Measurements from ENCODE around the gene KCNG2.
A peak's percentile ranks its signal among the peaks of the same experiment; 100 is the strongest.
"Not testable (repeated sequence)": the region's sequence is repeated elsewhere in the genome, so short reads cannot be mapped to it uniquely, and the experiment has no call there.

Gene KCNG2, protein sequence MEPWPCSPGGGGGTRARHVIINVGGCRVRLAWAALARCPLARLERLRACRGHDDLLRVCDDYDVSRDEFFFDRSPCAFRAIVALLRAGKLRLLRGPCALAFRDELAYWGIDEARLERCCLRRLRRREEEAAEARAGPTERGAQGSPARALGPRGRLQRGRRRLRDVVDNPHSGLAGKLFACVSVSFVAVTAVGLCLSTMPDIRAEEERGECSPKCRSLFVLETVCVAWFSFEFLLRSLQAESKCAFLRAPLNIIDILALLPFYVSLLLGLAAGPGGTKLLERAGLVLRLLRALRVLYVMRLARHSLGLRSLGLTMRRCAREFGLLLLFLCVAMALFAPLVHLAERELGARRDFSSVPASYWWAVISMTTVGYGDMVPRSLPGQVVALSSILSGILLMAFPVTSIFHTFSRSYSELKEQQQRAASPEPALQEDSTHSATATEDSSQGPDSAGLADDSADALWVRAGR

DNA sequence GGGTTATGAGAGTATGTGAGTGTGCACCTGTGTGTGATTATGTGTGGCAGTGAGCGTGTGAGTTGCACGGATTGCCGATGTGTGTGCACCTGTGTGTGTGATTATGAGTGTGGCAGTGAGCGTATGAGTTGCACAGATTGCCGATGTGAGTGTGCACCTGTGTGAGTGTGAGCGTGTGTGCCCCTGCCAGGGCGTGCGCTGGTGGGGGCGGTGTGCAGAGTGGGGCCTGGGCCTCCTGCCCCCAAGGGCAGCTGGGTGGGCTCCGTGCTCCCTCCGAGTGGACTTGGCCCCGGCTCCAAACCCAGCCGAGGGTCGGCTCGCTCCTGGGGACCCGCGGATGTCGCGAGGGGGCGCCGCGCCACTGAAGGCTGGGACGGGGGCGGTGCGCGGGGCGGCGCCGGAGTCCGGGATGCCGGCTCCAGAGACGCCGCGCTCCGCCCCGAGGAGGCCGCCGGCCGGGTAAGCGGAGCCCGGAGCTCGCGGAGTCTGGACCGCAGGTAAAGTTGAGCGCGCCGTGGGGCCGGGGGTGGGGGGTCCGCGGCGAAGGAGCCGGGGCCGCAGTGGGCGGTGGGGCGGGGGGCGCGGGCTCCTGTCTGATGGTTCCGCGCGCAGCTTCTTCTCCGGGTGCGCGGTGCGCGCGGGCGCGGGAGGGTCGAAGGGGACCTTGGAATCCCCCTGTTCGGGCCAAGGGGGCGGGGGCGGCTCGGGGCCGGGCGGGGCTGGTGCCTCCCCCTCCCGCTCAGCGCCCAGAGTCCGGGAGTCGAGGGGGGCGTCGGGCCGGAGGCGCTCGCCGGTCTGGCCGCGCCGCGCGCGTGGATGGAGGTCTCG, at the start of gene KCNG2:
KCNG2 (plus strand) TSS at position 421 of the 828 bp plus-strand sequence. CDS start 65,730 bp downstream, outside the sequence.
- Histone ChIP-seq H3K9me3 (ENCODE audit: control insufficient read depth in 2 of 2, low read length in 2 of 2) (no peaks in the 10 kb centered on the region), H3K4me1 (ENCODE audit: control insufficient read depth in 2 of 2, insufficient read depth in 2 of 2, low read length in 2 of 2) (peaks cover 5 to 8% of the 10 kb centered on the region in 2 donors), H3K36me3 (ENCODE audit: control insufficient read depth in 2 of 2, insufficient read depth in 2 of 2, low read length in 2 of 2) (no peaks in the 10 kb centered on the region), H3K9ac (ENCODE audit: low read depth in 1 of 2, low read length in 2 of 2) (no peak within 1 kb of the TSS), H3K4me3 (ENCODE audit: low read length in 2 of 2) (peak within 1 kb of the TSS; percentile 26 to 30), H3K27ac (ENCODE audit: low read depth in 2 of 2, low read length in 2 of 2) (no peak within 1 kb of the TSS), H3K27me3 (ENCODE audit: control insufficient read depth in 2 of 2, insufficient read depth in 2 of 2, low read length in 2 of 2) (peaks cover 20 to 24% of the 10 kb centered on the region in 2 donors)

DNA sequence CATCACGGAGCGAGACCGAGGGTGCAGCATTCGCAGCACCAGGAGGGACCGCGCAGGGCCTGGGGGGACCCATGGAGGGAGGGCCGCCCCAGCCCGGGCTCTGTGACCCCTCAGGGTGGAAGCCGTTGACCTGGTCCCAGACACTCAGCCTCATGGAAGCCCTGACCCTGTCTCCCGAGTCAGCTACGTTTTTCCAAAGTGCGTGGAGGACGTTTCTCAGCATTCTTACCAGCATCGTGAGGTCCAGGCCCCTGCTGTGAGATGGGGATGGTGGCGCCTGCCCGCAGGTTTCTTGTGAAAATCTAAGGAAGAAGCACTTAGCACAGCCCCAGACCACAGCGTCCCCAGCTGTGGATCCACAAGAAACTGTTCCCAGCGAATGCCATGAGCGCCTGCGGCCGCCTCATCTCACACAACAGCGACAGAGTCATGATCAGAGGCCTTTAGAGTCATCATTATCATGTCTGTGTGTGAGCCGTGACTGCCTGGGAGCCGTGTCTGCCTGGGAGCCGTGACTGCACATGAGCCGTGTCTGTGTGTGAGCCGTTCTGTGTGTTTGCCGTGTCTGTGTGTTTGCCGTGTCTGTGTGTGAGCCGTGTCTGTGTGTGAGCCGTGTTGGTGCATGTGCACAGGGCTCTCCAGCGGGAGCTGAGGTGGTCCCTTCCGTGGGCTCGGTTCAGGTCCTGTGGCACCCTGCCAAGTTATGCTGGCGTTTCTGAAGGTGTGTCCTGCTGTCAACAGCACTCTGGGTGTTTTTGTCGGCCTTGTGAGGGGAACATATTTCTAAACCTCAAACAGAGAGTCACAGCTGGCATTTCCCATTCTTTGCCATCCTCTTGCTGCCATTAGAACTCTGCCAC, 49.2 kb upstream of the KCNG2 start:
- no peak overlapping the region for H3K27ac ChIP-seq (ENCODE audit: low read depth in 2 of 2, low read length in 2 of 2)
- peaks cover 25 to 34% of the 10 kb centered on the region in 2 donors for H3K36me3 ChIP-seq (ENCODE audit: control insufficient read depth in 2 of 2, insufficient read depth in 2 of 2, low read length in 2 of 2)
- H3K4me1 ChIP-seq (ENCODE audit: control insufficient read depth in 2 of 2, insufficient read depth in 2 of 2, low read length in 2 of 2) = peaks cover 11 to 12% of the 10 kb centered on the region in 2 donors
- H3K9ac ChIP-seq (ENCODE audit: low read depth in 1 of 2, low read length in 2 of 2) = no peak overlapping the region
- no peak overlapping the region for H3K4me3 ChIP-seq (ENCODE audit: low read length in 2 of 2)
- no peaks in the 10 kb centered on the region for H3K27me3 ChIP-seq (ENCODE audit: control insufficient read depth in 2 of 2, insufficient read depth in 2 of 2, low read length in 2 of 2)
- no peaks in the 10 kb centered on the region for H3K9me3 ChIP-seq (ENCODE audit: control insufficient read depth in 2 of 2, low read length in 2 of 2)

DNA sequence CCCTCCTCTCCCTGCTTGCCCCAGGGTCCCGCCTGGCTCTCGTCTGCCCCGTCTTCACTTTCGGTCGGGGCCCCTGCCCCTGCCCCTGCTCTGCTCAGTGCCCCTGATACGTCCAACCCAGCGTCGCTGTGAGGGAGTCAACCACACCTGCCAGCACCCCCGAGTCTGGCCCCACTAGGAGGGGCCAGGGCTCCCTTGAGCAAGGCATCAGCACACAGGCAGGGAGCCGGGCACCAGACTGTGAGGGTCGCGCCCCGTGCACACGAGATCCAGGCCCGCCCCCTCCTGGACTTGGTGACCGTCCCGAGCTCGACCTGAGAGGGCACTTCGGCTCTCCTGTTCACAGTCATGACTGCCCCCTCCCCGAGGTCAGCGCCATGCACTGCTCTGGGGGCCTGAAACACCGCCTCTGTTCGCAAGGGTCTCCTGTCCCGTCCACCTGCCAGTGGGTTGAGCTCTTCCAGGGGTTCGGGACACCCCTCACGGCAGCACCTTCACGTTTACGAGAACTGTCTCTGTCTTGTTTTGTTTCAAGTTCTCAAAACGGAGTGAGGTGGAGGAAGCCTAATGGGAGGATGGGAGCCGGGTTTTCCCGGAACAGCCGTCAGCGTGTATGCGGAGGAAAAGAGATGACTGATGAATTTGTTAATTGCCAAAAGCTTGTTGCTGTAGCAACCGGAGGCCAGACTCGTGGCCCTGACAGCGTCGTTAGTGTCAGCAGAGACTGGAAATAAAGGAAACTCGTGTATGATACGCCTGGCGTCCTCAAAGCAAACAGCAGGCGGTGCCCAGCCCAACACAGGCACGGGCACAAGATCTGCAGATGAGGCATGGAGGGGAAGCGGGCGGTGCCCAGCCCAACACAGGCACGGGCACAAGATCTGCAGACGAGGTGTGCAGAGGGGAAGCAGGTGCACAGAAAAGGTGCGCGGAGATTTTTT, 48.2 kb upstream of the KCNG2 start:
- no peaks in the 10 kb centered on the region for H3K9me3 ChIP-seq (ENCODE audit: control insufficient read depth in 2 of 2, low read length in 2 of 2)
- H3K36me3 ChIP-seq (ENCODE audit: control insufficient read depth in 2 of 2, insufficient read depth in 2 of 2, low read length in 2 of 2) = peaks cover 32 to 36% of the 10 kb centered on the region in 2 donors
- no peak overlapping the region for H3K4me3 ChIP-seq (ENCODE audit: low read length in 2 of 2)
- H3K27me3 ChIP-seq (ENCODE audit: control insufficient read depth in 2 of 2, insufficient read depth in 2 of 2, low read length in 2 of 2) = no peaks in the 10 kb centered on the region
- H3K27ac ChIP-seq (ENCODE audit: low read depth in 2 of 2, low read length in 2 of 2) = no peak overlapping the region
- no peak overlapping the region for H3K9ac ChIP-seq (ENCODE audit: low read depth in 1 of 2, low read length in 2 of 2)
- H3K4me1 ChIP-seq (ENCODE audit: control insufficient read depth in 2 of 2, insufficient read depth in 2 of 2, low read length in 2 of 2) = peaks cover 11 to 13% of the 10 kb centered on the region in 2 donors

DNA sequence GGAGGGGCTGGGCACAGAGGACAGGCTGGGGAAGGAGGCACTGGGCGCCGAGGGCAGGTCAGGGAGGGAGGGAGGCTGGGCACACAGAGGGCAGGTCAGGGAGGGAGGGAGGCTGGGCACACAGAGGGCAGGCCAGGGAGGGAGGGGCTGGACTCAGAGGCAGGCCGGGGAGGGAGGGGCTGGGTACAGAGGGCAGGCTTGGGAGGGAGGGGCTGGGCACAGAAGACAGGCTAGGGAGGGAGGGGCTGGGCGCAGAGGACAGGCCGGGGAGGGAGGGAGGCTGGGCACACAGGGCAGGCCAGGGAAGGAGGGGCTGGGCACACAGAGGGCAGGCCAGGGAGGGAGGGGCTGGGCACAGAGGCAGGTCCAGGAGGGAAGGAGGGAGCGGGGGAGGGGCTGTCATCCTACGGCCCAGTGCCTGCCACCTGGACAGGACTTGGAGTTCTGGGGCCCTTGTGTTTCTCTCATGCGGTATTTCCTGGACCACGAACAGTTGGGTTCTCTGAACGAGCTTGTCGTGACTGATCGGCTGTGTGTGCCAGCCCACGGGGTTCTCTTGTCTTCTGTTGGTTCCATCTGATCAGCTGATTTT, 46.7 kb upstream of the KCNG2 start:
- Histone ChIP-seq H3K9me3 (ENCODE audit: control insufficient read depth in 2 of 2, low read length in 2 of 2) (no peaks in the 10 kb centered on the region), H3K36me3 (ENCODE audit: control insufficient read depth in 2 of 2, insufficient read depth in 2 of 2, low read length in 2 of 2) (peaks cover 43 to 48% of the 10 kb centered on the region in 2 donors), H3K4me3 (ENCODE audit: low read length in 2 of 2) (no peak overlapping the region), H3K4me1 (ENCODE audit: control insufficient read depth in 2 of 2, insufficient read depth in 2 of 2, low read length in 2 of 2) (peaks cover 11 to 13% of the 10 kb centered on the region in 2 donors), H3K27ac (ENCODE audit: low read depth in 2 of 2, low read length in 2 of 2) (peak overlapping the region; percentile 69 to 76), H3K27me3 (ENCODE audit: control insufficient read depth in 2 of 2, insufficient read depth in 2 of 2, low read length in 2 of 2) (no peaks in the 10 kb centered on the region), H3K9ac (ENCODE audit: low read depth in 1 of 2, low read length in 2 of 2) (peak overlapping the region in 1 of 2 donors; percentile 2)

DNA sequence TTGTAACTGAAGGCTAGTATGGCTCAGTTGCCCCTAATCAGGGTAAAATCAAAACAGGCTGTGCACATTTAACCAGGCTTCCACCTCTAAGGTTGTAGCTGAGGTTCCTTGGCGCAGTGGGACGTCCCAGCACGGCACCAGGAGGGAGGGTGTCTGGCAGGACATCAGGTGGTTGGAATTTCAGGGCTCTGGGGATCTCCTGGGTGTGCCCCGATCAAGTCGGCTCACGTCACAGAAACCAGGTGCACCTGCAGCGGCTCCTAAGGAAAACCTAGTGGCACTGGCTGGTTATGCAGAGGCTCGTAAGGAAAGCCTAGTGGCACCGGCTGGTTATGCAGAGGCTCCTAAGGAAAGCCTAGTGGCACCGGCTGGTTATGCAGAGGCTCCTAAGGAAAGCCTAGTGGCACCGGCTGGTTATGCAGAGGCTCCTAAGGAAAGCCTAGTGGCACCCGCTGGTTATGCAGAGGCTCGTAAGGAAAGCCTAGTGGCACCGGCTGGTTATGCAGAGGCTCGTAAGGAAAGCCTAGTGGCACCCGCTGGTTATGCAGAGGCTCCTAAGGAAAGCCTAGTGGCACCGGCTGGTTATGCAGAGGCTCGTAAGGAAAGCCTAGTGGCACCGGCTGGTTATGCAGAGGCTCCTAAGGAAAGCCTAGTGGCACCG, 45.7 kb upstream of the KCNG2 start:
- not testable (repeated sequence) for H3K9me3 ChIP-seq (ENCODE audit: control insufficient read depth in 2 of 2, low read length in 2 of 2); H3K27me3 ChIP-seq (ENCODE audit: control insufficient read depth in 2 of 2, insufficient read depth in 2 of 2, low read length in 2 of 2); H3K9ac ChIP-seq (ENCODE audit: low read depth in 1 of 2, low read length in 2 of 2)
- peak overlapping the region; percentile 69 to 76 for H3K27ac ChIP-seq (ENCODE audit: low read depth in 2 of 2, low read length in 2 of 2)
- peaks cover 37 to 45% of the 10 kb centered on the region in 2 donors for H3K36me3 ChIP-seq (ENCODE audit: control insufficient read depth in 2 of 2, insufficient read depth in 2 of 2, low read length in 2 of 2)
- peaks cover 11 to 13% of the 10 kb centered on the region in 2 donors for H3K4me1 ChIP-seq (ENCODE audit: control insufficient read depth in 2 of 2, insufficient read depth in 2 of 2, low read length in 2 of 2)
- H3K4me3 ChIP-seq (ENCODE audit: low read length in 2 of 2) = peak overlapping the region in 1 of 2 donors; percentile 5

DNA sequence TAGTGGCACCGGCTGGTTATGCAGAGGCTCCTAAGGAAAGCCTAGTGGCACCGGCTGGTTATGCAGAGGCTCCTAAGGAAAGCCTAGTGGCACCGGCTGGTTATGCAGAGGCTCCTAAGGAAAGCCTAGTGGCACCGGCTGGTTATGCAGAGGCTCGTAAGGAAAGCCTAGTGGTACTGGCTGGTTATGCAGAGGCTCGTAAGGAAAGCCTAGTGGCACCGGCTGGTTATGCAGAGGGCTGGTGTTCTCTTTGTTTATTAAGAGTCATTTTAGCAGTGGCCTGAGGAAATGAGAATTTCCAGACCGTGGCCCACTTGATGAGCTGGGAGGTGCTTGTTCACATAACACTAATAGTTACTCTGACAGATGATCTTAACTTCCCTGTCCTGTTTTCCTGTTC, 44.8 kb upstream of the KCNG2 start:
- H3K36me3 ChIP-seq (ENCODE audit: control insufficient read depth in 2 of 2, insufficient read depth in 2 of 2, low read length in 2 of 2) = peaks cover 36 to 40% of the 10 kb centered on the region in 2 donors
- not testable (repeated sequence) for H3K9ac ChIP-seq (ENCODE audit: low read depth in 1 of 2, low read length in 2 of 2); H3K27me3 ChIP-seq (ENCODE audit: control insufficient read depth in 2 of 2, insufficient read depth in 2 of 2, low read length in 2 of 2); H3K4me3 ChIP-seq (ENCODE audit: low read length in 2 of 2); H3K9me3 ChIP-seq (ENCODE audit: control insufficient read depth in 2 of 2, low read length in 2 of 2); H3K27ac ChIP-seq (ENCODE audit: low read depth in 2 of 2, low read length in 2 of 2)
- peaks cover 11 to 13% of the 10 kb centered on the region in 2 donors for H3K4me1 ChIP-seq (ENCODE audit: control insufficient read depth in 2 of 2, insufficient read depth in 2 of 2, low read length in 2 of 2)

DNA sequence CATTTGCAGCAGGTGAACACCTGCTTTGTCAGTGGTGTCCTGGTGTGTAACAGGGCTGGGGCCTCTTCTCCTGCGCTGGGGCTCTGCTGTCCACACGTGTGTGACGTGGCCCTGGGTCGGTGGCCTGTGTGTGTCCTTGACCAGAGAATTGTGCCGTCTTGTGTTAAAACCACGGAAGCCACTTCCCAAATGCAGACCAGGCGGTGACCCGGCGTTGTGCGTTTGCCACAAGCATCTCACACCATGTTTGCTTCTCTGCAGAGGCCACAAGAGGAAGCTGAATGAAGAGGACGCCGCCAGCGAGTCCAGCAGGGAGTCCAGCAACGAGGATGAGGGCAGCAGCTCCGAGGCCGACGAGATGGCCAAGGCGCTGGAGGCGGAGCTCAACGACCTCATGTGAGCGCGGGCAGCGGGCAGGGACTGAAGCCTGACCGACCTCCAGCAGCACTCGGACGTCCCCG, 44.3 kb upstream of the KCNG2 start:
- H3K36me3 ChIP-seq (ENCODE audit: control insufficient read depth in 2 of 2, insufficient read depth in 2 of 2, low read length in 2 of 2) = peaks cover 35 to 39% of the 10 kb centered on the region in 2 donors
- peaks cover 11 to 13% of the 10 kb centered on the region in 2 donors for H3K4me1 ChIP-seq (ENCODE audit: control insufficient read depth in 2 of 2, insufficient read depth in 2 of 2, low read length in 2 of 2)
- no peak overlapping the region for H3K9ac ChIP-seq (ENCODE audit: low read depth in 1 of 2, low read length in 2 of 2)

DNA sequence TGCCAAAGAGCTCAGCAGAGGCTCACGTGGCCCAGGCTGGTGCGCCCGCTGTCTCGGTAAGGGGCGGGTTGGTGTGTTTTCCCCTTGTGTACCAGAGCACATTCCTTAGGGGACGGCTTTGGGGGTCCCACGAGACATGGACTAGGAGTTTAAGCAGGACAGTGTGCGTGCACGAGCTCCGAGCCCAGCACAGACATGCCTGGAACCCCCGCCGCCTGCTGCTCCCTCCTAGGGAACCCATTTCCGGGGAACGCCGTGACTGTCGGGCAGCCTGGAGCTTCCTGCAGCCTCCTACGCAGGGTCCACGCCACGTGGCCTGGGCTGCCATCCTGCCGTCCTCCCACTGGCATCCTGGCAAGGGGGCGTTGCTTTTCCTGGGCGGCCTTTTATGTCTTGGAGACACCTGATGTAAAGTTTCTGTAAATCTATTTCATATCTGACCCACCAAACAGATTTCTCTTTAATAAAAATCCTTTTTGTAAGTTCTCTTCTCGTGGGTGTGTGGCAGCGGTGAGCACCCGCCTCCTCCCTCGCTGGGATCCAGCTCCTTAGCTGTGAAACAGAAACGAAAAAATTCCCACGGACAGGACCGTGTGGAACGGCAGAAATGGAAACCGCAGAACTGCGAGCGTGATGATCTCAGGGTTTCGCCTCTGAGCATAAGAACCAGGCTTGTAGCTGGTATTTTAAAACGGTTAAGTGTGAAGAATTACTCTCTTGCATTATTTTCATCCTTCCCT, 43.5 kb upstream of the KCNG2 start:
- H3K36me3 ChIP-seq (ENCODE audit: control insufficient read depth in 2 of 2, insufficient read depth in 2 of 2, low read length in 2 of 2) = peaks cover 29 to 32% of the 10 kb centered on the region in 2 donors
- H3K4me3 ChIP-seq (ENCODE audit: low read length in 2 of 2) = no peak overlapping the region
- H3K9ac ChIP-seq (ENCODE audit: low read depth in 1 of 2, low read length in 2 of 2) = no peak overlapping the region
- no peaks in the 10 kb centered on the region for H3K9me3 ChIP-seq (ENCODE audit: control insufficient read depth in 2 of 2, low read length in 2 of 2)
- peaks cover 11 to 13% of the 10 kb centered on the region in 2 donors for H3K4me1 ChIP-seq (ENCODE audit: control insufficient read depth in 2 of 2, insufficient read depth in 2 of 2, low read length in 2 of 2)
- no peaks in the 10 kb centered on the region for H3K27me3 ChIP-seq (ENCODE audit: control insufficient read depth in 2 of 2, insufficient read depth in 2 of 2, low read length in 2 of 2)
- no peak overlapping the region for H3K27ac ChIP-seq (ENCODE audit: low read depth in 2 of 2, low read length in 2 of 2)

More for the DNA sequence above, 44.3 kb upstream of the KCNG2 start:
- Histone ChIP-seq H3K4me3 (ENCODE audit: low read length in 2 of 2) (no peak overlapping the region), H3K9me3 (ENCODE audit: control insufficient read depth in 2 of 2, low read length in 2 of 2) (no peaks in the 10 kb centered on the region), H3K27ac (ENCODE audit: low read depth in 2 of 2, low read length in 2 of 2) (no peak overlapping the region), H3K27me3 (ENCODE audit: control insufficient read depth in 2 of 2, insufficient read depth in 2 of 2, low read length in 2 of 2) (no peaks in the 10 kb centered on the region)

All from mucosa of rectum (tissue), 2 donors.